Measurements from ENCODE around the gene EVL. TPM values are rescaled to one million over a fixed set of nuclear protein-coding genes. Genes with fewer than 3 reads are reported as not detected.

EVL gene
- total RNA-seq, 4 donors from 2014 or later, result 24.2 to 40.1 (median 29.8) TPM

- H3K27ac ChIP-seq, result no peak overlapping the region
- DNase-seq, result no peak
- intact Hi-C loops (cut with DNase I), result no loop called here
- H3K36me3 ChIP-seq, result no peaks in the 10 kb centered on the region
- H3K9me3 ChIP-seq, result no peaks in the 10 kb centered on the region
- no peak overlapping the region for H3K4me3 ChIP-seq (replicated peaks in 1 of 3)
- H3K27me3 ChIP-seq, result no peaks in the 10 kb centered on the region
- 88 to 93% methylated on average over 11 to 17 of the region's 18 CpGs for WGBS, 2 donors
- H3K4me1 ChIP-seq, result peaks cover 21 to 33% of the 10 kb centered on the region in 2 donors
- no peak for TF ChIP-seq POLR2A (IDR thresholded peaks at IDR 0.05)
- no peak for TF ChIP-seq CTCF (IDR thresholded peaks at IDR 0.05)
These were observed 78.3 kb downstream of the EVL start for GRCh38 chr14:100143523-100143922.

DNA sequence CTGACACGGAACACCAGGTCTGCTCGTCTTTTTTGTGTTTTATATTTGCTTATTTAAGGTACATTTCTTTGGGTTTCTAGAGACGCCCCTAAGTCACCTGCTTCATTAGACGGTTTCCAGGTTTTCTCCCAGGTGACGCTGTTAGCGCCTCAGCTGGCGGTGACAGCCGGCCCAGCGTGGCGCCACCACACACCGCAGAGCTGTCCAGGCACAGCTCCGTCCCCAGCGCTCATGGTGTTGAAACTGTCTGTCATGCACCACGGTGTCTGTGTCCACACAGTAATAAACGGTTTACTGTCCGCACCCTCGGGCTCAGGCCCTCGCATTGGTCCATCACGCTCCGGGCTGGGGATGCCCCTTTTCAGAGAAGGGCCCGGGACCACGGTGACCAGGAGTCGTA is 78.7 kb downstream of the EVL start:
- TF ChIP-seq POLR2A (IDR thresholded peaks at IDR 0.05) (no peak), CTCF (IDR thresholded peaks at IDR 0.05) (no peak)
- no peaks in the 10 kb centered on the region for H3K27me3 ChIP-seq
- intact Hi-C loops (cut with DNase I), result no loop called here
- H3K36me3 ChIP-seq, result no peaks in the 10 kb centered on the region
- H3K27ac ChIP-seq, result no peak overlapping the region
- H3K4me1 ChIP-seq, result peaks cover 21 to 33% of the 10 kb centered on the region in 2 donors
- H3K9me3 ChIP-seq, result no peaks in the 10 kb centered on the region
- no peak for DNase-seq
- 92 to 94% methylated on average over 10 to 23 of the region's 23 CpGs for WGBS, 2 donors
- H3K4me3 ChIP-seq (replicated peaks in 1 of 3), result no peak overlapping the region

GRCh38 chr14:100144645-100144995 is 79.4 kb downstream of the EVL start:
- DNase-seq, result no peak
- TF ChIP-seq CTCF (IDR thresholded peaks at IDR 0.05) (no peak), POLR2A (IDR thresholded peaks at IDR 0.05) (no peak)
- Histone ChIP-seq H3K36me3 (no peaks in the 10 kb centered on the region), H3K4me1 (peaks cover 21 to 35% of the 10 kb centered on the region in 2 donors), H3K27me3 (no peaks in the 10 kb centered on the region), H3K9me3 (no peaks in the 10 kb centered on the region), H3K27ac (no peak overlapping the region), H3K4me3 (replicated peaks in 1 of 3) (no peak overlapping the region)
- WGBS, 2 donors, result 60% methylated on average over 1 of the region's 4 CpGs; no CpG with 5 or more reads in 1 of the 2 donors
- intact Hi-C loops (cut with DNase I), result no loop called here

DNA sequence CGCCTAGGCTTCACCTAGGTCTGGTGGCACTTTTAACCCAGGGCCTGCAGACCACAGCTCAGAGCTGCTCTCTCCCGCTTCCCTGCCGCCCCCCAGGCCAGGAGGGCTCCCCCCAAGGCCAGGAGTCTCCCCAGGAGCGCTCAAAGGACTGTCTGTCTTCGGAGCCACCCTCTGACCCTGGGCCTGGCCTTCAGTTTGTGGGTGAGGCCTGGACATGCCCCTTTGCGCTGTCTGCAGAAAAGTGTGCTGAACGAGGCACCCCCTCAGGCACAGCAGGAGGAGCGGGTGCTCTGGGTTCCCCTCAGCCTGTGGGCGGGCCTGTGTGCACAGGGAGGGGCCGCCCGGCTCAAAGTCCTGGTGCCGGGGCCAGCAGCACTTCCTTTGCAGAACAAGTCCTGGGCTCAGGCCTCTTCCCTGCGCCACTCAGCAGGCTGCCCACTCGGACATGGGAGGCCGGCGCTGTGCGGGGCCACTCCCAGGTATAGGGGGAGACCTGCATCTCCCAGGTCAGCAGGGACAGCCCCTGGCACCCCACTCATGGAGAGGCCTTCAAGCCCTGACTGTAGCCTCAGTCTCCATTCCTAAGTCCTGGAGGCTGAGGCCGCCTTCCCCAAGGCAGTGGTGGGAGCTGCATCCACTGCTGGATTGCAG is 79.9 kb downstream of the EVL start:
- H3K4me1 ChIP-seq, result peaks cover 26 to 40% of the 10 kb centered on the region in 2 donors
- TF ChIP-seq POLR2A (IDR thresholded peaks at IDR 0.05) (no peak), CTCF (IDR thresholded peaks at IDR 0.05) (no peak)
- H3K9me3 ChIP-seq, result no peaks in the 10 kb centered on the region
- intact Hi-C loops (cut with DNase I), result no loop called here
- H3K27me3 ChIP-seq, result no peaks in the 10 kb centered on the region
- no peak overlapping the region for H3K27ac ChIP-seq
- WGBS, 2 donors, result 91 to 92% methylated on average over 4 to 17 of the region's 18 CpGs
- no peaks in the 10 kb centered on the region for H3K36me3 ChIP-seq
- H3K4me3 ChIP-seq (replicated peaks in 1 of 3), result no peak overlapping the region
- DNase-seq, result no peak

DNA sequence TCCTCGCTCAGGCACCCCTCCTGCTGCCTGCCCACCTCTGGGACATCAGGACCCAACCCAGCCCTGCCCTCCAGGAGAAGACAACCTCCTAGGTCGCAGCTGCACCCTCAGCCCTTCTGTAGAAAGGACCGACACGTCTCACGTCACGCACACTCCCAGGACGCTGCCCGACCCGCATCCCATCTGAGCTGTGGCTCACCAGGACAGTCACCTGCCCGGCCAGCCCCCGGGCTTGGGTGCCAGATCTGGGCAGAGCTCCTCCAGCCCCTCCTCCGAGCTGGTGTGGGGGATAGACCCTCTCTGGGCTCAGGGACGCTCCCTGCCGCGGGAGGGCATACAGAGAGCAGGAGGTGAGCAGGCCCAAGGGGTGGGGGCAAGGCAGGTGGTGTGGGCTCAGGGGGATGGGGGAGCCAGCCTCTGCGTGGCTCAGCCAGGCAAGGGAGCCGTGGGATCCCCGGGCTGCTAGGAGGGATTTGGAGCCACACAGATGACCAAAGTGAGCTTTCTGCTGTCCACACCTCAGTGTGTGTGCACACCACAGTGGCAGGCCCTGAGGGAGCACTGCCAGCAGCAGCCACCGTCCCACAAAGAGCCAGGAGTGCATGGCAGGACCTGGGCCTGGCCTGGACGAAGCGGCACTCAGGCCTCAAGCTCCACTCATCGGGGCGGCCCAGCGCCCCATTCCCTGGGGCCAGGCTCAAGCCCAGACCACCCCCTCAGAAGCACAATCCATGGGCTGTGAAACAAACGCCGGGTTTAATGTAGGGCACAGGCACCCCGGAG is 80.7 kb downstream of the EVL start:
- Histone ChIP-seq H3K4me1 (peaks cover 33 to 41% of the 10 kb centered on the region in 2 donors), H3K36me3 (no peaks in the 10 kb centered on the region), H3K9me3 (no peaks in the 10 kb centered on the region), H3K4me3 (replicated peaks in 1 of 3) (no peak overlapping the region), H3K27me3 (no peaks in the 10 kb centered on the region), H3K27ac (no peak overlapping the region)
- intact Hi-C loops (cut with DNase I), result no loop called here
- 95 to 100% methylated on average over 2 to 20 of the region's 27 CpGs for WGBS, 2 donors
- DNase-seq, result no peak
- TF ChIP-seq POLR2A (IDR thresholded peaks at IDR 0.05), result no peak
- no peak for TF ChIP-seq CTCF (IDR thresholded peaks at IDR 0.05)
